Esophagus squamous epithelium (tissue), 4 donors: Measurements from ENCODE around the gene KCNN3.

Source experiments
- POLR2A ChIP-seq, 4 donors: fragments of 450-650 bp; IDR thresholded peaks; one replicate each; pipeline ENCODE4 v1.6.1; 2017; ENCODE audit warnings: antibody characterized with exemption in 4 of 4, mild to moderate bottlenecking in 4 of 4, moderate library complexity in 3 of 4
- TF ChIP-seq, protein P1 (sequence below), 6 experiments: fragments of 450-650 bp in 4 of 6; fragments of 200-600 bp in 2 of 6; sonication (generic) in 2 of 6; IDR thresholded peaks; one replicate each; pipeline ENCODE4 v1.5.1; 2016 to 2019; ENCODE audit warnings: antibody characterized with exemption in 6 of 6, mild to moderate bottlenecking in 4 of 6, moderate library complexity in 4 of 6

GRCh38 chr1:154791292-154792166 lies 78.6 kb downstream of the KCNN3 start:
- TF ChIP-seq POLR2A (IDR thresholded peaks at IDR 0.05): no peak
- TF ChIP-seq, protein P1, sequence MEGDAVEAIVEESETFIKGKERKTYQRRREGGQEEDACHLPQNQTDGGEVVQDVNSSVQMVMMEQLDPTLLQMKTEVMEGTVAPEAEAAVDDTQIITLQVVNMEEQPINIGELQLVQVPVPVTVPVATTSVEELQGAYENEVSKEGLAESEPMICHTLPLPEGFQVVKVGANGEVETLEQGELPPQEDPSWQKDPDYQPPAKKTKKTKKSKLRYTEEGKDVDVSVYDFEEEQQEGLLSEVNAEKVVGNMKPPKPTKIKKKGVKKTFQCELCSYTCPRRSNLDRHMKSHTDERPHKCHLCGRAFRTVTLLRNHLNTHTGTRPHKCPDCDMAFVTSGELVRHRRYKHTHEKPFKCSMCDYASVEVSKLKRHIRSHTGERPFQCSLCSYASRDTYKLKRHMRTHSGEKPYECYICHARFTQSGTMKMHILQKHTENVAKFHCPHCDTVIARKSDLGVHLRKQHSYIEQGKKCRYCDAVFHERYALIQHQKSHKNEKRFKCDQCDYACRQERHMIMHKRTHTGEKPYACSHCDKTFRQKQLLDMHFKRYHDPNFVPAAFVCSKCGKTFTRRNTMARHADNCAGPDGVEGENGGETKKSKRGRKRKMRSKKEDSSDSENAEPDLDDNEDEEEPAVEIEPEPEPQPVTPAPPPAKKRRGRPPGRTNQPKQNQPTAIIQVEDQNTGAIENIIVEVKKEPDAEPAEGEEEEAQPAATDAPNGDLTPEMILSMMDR (IDR thresholded peaks at IDR 0.05): no peak
